Activated T-cell treated with anti-CD3 and anti-CD28 coated beads, Interleukin-2, amount 50 U/mL, for 1 hour (primary cell): ENCODE results near the gene TMEM190.

ENCODE experiments used
- DNase-seq: peaks from one replicate; pipeline ENCODE4 v3.0.0-alpha.2; 2020

TMEM190 gene

DNA sequence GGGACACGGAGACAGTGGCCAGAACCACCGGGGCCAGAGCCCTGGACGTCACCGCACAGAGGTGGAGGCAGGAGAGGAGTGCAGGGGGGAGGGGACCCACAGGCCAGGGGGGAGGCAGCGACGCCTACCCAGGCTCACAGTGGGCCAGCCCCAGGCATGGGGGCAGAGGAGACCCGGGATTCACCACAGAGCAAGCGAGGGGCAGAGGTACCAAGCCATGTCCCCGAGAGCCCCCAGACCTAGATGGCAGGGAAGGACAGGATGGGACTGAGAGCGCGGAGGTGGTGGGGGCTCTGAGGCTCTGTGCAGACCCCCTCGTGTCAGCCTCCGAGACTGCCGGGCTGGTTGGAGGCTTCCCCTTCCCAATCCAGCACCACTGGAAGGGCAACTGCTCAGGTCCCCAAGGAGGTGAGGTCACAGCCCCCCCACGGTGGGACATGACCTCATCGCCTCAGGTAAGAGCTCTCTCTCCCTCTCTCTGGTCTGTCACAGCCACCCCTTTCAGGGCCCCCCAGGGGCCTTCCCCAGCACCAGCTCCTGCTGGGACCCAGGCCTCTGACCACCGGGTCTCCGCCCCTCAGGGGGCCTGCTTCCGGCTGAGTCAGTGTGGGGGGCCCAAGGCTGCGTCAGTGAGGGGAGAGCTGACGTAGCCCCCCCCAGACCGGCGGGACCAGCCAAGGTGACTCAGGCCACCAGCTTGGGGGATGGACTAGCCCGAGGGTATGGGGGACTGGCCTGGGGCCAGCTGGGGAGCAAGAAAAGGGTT is 4.1 kb upstream of the TMEM190 start:
- DNase-seq, result no peak

DNA sequence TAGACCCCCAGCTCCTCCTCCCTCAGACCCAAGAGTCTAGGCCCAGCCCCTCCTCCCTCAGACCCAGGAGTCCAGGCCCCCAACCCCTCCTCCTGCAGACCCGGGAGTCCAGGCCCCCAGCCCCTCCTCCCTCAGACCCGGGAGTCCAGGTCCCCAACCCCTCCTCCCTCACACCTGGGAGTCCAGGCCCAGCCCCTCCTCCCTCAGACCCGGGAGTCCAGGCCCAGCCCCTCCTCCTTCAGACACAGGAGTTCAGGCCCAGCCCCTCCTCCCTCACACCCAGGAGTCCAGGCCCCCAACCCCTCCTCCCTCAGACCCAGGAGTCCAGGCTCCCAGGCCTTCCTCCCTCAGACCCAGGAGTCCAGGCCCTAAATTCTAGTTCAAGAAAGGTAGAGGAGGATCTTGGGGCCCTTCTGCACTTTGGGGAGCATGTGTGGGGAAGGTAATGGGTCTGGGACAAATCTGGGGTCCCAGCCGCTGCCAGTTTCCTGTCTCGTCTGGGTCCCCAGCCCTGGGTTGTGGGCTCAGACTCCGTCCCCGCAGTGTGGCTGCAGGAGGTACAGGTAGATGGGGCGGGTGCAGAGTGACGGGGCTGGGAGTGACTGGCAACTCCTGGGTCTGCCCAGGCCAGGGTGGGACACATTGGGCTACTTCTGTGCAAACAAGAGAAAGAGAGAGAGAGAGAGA is 3.2 kb upstream of the TMEM190 start:
- no peak for DNase-seq

DNA sequence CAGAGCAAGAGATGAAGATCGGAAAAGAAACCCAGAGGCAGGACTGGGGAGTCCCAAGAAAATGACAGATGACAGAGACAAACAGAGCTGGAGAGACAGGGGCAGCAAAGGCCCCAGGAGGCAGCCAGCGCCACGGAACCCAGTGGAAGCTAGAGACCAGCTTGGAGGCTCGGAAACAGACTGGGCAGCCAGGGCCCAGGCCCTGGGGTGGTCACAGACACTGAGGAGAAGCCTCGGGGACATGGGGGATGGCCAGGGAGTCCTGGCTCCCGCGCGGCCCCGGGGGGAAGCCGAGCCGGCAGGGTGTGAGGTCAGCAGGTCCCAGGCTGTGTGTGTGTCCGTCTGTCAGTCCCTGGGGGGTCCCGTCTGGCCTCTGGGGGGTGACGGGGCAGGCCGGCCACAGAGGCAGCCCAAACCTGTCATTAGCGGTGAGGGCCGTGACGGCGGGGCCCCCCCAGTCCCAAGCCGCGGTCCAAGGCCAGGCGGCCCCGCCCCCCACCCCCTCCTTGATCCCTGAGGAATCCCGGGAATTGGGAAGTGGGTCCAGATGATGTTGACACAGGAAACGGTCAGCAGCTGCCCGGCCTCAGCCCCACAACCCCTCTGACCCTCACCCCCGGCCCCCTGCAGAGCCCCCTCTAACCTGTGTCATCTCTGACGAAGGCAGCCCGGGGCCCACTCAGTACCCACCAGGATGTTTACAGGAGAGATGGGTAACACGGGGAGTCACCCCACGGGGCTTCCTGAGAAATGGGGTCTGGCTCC is 2.5 kb upstream of the TMEM190 start:
- DNase-seq, result no peak

DNA sequence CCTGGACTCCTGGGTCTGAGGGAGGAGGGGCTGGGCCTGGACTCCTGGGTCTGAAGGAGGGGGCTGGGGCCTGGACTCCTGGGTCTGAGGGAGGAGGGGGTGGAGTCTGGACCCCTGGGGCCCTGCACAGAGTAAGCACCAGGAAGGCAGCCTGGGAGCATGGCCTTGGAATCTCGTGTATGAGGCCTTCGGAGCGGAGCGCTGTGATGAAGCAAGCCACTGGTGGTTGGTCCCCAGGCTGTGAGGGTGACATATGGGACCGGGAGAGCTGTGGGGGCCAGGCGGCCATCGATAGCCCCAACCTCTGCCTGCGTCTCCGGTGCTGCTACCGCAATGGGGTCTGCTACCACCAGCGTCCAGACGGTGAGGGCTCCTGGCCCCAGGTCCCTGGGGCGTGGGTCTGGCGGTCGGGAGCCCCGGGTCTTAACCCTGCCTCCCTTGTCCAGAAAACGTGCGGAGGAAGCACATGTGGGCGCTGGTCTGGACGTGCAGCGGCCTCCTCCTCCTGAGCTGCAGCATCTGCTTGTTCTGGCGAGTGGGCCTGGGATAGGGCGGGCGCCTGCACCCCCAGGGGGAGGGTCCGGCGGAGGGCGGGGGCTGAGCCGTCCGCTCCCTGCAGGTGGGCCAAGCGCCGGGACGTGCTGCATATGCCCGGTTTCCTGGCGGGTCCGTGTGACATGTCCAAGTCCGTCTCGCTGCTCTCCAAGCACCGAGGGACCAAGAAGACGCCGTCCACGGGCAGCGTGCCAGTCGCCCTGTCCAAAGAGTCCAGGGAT is 918 bp downstream of the TMEM190 start:
- DNase-seq, result no peak

DNA sequence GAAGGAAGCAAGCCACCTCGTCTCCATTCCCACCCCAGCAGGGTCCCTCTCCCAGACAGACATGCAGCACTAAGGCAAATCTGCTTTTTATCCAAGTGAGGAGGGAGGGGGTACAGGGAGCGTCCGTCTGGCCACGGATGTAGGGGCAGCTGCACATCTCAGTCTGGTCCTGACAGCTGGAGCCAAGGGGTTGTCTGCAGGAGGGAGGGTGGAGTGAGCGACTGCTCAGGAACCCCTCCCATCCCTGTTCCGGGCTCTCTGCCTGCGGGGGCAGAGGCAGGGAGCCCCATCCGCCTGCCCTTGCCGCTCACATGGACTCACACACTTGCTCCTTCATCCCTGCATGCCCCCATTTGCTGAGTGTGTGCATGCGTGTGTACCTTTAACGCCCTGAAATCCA is 2.5 kb downstream of the TMEM190 start:
- DNase-seq, result no peak

DNA sequence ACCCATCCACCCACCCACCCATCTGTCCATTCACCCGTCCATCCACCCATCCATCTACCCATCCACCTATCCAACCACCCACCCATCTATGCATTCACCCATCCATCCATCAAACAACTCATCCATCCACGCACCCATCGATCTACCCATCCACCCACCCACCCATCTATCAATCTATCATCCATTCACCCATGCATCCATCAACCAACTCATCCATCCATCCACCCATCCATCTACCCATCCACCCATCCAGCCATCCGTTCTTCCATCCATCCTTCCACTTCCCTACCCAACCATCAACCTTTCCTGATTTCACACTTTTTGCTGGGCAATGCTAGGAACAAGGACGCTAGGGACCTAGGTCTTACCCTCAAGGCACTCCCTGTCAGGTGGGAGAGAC is 5.4 kb downstream of the TMEM190 start:
- DNase-seq, result no peak

DNA sequence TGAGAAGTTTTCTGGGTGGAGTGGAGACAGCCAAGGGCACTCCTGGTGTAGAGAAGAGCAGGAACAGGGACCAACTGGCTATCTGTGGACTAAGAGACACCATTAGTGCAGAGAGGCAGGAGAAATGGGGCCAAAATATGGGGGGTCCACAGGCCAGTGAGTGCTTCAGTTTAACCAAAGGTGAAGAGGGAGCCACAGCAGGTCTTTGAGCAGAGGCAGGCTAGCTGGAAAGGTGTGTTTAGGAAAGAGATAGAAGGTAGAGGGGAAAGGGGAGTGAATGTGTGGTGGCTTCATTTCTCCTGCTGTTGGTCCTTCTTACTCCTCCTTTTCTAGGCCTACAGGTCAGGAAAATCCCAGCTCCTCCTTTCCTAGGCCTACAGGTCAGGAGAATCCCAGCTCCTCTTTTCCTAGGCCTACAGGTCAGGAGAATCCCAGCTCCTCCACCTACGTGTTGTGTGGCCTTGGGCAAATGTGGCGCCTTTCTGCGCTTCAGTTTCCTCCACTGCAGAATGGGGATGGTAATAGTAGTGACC is 6.0 kb downstream of the TMEM190 start:
- DNase-seq, result no peak

DNA sequence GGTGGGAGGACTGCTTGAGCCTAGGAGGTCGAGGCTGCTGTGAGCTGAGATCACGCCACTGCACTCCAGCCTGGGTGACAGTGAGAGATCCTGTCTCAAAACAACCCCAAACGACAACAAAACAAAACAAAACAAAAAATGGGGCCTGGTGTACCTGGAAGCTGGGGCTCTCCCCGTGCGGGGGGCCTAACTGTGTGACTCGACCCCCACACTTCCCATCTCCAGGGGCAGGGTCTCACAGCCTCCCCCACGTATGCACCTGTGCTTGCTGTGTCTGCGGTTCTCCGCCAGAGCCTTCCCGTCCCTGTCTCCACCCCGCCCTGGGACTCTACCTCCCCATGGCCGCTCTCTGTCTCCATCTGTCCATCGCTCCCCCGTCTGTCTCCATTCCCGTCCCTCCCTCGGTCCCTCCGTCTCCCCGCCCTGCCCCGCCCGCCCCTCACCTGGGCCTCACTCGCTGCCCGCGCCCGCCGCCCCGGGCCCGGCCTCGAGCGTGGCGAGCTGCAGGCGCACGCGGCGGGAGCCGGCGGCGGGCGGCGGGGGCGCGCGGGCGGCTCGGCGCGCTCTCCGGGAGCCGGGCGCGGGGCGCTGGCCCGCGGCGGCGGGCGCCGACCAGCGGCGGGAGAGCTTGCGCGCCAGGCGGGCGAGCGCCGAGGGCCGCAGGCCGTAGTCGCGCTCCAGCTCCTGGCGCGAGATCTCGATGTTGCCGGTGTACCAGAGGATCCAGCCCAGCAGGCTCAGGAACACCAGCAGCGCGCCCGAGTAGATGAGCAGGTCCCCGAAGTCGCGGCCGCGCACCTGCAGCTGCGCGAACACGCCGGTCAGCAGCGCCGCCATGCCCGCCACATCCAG is 6.9 kb downstream of the TMEM190 start:
- DNase-seq, result peak; percentile 68

DNA sequence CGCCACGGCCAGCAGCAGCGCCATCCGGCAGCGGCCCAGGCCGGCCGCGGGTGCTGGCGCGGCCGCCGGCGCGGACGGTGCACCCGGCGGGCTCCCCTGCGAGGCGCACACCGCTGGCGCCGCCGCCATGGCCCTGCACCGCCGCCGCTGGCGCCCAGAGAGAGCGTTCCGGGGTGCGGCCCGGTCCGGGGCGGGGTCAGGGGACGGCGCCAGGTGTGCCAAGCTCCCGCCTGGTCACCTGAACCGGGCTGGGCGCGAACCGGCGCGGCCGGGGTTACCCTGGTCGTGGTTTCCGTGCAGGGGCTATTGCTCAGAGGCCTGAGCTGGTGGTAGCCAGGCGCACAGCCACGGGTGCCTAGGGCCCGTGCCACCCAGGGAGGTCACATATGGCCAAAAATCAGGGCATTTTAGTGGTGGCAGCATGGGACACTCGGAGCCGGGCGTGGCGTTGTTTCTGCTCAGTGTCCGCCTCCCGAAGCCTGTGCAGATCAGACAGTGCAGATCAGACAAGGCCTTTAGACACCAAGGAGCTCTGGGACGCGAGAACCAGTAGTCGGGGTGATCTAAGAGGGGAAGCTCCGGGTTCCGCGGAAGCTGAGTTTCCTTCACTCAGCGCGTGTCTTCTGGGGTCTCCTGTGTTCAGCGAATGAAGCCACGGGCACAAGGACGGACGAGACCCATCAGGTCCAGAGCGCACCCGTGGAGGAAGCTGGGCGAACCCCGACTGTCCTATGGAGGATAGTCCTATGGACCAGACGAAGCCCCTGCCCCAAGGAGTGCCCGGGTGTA is 7.7 kb downstream of the TMEM190 start, which contains the start of gene TMEM238:
Gene TMEM238, minus strand, starts transcription at position 162 of the 789 bp plus-strand sequence. Its CDS starts 33 bp downstream, at position 129.
- DNase-seq, result peak; percentile 64

DNA sequence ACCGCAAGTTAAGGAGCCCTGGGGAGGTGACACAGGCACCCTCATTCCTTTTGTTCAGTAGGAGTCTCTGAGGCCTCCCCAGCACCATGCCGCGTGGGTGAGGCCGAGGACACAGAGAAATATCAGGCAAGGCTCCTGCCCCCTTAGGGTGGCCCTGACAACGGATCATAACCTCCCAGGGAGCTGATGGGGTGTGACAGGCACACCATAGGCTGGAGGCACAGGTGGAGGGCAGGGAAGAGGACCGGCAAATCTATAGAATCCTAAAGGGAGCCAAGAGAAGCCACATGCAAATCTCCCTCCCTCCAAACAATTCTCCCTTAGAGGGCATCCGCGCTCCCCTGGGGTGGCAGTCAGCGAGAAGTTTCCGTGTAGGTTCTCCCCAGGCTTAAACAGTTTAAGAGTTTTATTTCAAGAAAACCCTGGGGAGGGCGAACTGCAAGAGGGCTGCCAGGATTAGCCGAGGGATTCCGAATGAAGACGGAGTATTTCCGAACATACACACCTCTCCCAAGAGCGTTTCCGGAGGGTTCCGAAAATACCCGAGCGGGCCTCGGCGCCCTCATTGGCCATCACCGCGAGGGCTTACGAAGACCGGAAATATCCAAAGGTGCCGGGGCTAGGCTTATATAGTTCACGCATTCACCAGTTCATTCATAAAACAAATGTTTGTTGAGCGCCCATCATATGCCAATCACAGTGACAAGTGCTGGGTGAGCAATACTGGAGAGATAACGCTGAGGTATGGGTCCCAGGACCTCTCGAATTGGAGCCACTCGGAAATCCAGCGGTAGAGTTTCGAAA is 8.5 kb downstream of the TMEM190 start:
- DNase-seq, result peak; percentile 92

DNA sequence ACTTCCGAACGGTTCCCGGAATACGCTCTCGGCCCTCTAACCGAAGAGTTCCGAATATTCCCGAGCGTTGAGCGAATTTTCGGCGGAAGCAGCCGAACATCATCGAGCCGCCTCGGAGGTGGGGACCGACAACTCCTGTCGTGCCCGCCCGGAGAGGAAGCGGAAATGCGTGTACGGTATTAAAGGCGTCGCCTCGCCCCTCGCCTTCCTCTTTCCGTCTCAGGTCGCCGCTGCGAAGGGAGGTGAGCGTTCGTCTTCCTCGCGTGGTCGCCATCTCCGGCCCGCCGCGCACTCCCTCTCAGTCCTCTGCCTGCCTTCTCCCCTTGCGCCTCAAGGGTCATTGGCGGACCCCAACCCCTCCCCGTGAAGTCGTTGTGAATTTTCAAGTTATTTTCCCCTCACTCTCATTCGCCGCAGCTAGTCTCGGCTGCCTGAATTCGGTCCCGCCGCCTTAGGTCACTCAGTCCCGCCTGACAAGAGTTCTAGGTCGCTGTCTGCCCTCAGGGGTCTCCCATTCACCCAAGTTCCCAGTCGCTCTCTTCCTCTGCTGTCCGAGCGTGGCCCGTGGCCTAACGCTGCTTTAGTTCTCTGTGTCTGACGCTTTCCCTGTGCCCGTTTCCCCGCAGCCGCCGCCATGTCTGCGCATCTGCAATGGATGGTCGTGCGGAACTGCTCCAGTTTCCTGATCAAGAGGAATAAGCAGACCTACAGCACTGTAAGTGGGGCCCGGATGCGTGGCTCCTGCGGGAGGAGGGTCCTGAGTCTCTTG is 9.3 kb downstream of the TMEM190 start, which contains the start of gene RPL28:
Gene RPL28, plus strand, starts transcription at position 209 of the 769 bp plus-strand sequence. Its CDS starts 426 bp downstream, at position 635.
- DNase-seq, result peak; percentile 99

DNA sequence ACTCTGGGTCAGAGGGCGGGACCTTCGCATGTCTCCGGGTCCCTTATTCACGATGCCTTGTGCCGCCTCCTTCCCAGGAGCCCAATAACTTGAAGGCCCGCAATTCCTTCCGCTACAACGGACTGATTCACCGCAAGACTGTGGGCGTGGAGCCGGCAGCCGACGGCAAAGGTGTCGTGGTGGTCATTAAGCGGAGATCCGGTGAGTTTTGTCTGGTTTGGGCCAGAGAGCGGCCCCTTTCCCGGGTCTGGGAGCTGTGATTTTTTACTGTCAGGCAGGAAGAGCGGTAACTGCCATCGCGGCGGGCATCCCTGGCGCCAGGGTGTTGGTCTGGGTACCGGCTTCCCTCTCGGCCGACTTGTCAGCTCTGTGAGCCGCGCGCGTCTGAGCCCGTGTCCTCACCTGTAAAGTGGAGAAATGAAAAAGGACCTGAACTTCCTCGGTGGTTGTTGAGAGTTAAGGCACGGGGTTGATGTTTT is 9.9 kb downstream of the TMEM190 start:
- no peak for DNase-seq

DNA sequence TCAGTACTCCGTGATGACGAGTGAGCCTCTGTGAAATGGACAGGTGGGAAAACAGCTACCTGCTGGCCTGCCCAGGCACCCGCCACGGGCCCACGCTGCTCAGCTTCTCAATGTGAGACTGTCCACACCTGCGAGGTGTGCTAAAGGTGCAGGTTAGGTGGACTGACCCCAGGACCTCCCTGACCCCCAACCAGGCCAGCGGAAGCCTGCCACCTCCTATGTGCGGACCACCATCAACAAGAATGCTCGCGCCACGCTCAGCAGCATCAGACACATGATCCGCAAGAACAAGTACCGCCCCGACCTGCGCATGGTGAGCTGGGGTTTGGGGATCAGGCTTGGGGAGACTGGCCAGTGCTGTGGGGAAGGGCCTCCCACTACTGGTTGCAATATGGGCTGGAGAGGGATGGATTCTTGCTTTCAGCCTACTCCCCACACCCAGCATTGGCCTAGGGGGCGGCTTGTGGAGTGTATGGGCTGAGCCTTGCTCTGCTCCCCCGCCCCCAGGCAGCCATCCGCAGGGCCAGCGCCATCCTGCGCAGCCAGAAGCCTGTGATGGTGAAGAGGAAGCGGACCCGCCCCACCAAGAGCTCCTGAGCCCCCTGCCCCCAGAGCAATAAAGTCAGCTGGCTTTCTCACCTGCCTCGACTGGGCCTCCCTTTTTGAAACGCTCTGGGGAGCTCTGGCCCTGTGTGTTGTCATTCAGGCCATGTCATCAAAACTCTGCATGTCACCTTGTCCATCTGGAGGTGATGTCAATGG is 11.3 kb downstream of the TMEM190 start:
- DNase-seq, result no peak

DNA sequence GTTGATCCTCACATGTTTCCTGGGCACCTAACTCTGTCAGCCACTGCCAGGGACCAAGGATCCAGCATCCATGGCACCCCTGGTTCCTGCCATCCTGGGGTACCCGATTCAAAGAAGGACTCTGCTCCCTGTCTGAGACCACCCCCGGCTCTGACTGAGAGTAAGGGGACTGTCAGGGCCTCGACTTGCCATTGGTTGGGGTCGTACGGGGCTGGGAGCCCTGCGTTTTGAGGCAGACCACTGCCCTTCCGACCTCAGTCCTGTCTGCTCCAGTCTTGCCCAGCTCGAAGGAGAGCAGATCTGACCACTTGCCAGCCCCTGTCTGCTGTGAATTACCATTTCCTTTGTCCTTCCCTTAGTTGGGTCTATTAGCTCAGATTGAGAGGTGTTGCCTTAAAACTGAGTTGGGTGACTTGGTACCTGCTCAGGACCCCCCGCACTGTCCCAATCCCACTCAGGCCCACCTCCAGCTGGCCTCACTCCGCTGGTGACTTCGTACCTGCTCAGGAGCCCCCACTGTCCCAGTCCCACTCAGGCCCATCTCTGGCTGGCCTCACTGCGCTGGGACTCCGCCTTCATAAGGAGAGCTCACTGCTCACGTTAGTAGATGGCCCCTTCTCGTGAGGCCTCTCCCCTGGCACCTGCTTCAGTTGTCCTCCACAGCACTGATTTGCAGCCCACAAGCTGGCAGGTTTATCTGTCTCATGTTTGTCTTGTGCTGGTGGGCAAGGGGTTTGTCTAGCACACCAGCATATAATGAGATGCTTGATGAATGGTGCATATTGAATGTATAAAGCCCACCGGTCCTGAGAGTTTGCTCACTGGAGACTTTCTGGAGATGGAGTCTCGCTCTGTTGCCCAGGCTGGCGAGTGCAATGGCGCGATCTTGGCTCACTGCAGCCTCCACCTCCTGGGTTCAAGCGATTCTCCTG is 13.0 kb downstream of the TMEM190 start:
- no peak for DNase-seq

DNA sequence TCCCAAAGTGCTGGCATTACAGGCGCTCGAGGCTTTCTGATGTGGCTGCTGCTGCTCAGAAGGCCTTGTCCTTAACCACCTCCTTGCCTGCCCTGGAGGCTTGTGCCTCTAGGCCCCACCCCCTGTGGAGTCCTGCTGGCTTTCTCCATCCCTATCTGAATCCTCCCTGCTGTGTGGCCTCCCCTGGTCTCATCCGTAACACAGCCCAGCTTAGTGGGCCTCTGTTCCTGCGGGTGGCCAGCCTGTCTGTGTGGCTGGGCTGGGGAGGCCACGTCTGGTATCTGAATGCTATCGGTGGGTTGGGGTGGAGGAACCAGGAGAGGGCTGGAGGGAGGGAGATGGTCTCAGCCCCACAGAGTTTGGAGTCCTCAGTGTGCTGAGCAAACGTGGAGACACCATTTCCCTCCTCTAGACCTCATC is 13.8 kb downstream of the TMEM190 start:
- no peak for DNase-seq

DNA sequence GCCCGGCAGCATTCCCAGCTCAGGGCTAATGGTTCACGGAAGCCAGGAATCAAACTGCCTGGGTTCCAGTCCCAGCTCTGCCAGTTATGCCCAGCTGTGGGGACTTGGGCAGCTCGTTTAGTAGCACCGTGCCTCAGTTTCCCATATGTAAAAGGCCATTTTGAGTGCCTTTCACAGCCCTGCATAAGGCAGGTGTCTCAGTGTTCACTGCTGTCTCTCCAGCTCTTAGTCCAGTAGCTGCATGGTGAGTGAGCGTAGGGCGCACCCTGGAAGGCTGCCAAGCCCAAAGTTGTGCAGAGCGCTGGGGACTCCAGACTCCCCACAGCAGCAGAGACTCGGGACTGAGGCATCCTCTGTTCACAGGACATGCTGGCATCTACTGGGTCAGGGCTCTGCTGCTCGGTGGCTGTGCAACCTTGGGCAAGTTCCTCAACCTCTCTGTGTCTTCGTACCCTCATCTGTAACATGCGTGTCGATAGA is 14.6 kb downstream of the TMEM190 start:
- DNase-seq, result no peak
